HG02798 (cell line): ENCODE data around the gene RBFOX1.

Source experiments
- ATAC-seq: cut with Tn5 transposase; IDR thresholded peaks from one replicate; pipeline ENCODE4 v1.9.1; 2021; ENCODE audit warnings: mild to moderate bottlenecking; ENCODE audit not compliant: unreplicated experiment, poor library complexity

RBFOX1 gene

DNA sequence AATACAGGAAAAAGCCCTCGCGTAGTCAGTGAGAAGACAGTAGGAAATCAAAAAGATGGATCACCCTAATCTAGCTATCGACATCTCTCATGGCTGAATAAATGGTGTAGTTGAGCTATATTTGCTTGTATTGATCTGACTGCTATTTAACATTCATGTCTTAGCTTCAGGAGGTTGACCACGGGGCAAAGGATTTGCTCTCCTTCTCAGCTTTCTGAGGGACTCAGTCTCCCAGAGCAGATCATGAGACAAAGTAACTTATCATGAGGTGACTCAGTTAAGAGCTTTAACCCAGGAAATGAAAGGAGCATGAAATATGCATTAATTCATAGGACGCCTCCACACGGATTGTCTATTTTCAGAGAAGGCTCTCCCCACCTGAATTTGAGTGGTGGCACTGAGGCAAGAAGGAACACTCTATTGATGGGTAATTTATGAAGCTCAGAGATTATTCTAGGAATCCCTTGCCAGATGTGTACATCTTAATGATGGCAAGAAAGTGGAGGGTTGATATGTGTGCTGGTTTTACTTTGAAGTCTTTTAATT, 608 bp downstream of the RBFOX1 start:
- no peak for ATAC-seq

DNA sequence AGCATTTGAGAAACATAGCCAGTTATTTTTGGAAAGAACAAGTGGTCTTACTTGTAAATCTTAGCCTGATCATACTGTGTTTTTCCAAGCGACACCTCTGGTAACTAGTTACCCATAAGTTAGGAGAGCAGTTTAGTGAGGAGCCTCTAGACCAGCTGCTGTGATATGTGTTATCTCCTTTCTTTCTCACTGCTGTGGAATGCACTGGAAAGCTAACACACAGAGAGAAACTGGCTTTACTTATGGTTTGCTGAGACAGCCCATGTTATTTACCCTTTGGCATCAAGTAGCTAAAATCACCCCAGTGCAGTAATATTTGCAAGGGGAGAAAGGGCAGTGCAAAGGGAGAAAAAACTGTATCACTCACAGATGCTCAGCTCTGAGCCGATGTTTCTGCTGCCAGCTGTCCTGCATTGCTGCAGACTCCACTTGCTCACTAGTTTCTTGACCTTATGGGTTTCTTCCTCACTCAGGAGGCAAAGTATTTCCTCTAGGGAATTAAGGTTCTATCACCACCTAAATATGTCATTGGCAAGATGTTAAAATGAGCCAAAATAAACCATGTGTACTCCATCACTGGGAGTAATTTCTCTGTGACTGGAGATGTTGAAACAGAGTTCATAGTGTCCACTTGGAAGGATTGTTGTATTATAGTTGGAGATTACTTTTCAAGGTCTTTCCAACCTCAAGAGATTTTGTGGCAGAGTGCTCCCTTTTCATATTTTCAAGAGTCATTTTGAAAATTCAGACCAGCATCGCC, 2.3 kb downstream of the RBFOX1 start:
- ATAC-seq: no peak

DNA sequence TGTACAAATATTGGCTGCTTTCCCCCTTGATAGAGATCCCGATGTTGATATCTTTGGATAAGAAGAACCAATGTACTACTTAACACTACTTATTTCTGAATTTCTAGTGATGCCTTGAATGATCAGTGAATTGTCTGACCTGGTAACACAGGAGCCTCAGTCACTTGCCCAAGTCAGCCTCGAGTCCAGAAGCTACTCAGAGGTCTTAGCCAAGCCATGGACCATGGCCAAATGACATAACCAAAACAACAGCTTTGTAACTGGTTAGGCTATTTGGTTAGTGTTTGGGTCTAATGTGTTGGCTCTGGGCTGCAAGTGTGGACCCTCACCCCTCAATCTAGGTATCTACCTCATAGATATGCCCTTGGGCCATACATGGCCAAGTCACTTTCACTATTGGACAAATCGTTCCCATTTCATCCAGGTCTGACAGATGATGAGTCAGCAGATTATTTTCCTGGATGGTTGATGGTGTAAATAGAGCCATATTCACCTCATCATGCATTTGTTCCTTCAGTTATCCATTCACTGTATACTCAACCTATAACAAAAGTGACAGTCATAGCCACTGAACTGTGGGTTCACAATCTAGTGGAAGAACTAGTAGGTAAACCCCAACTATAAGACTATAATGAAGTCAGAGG, 3.5 kb downstream of the RBFOX1 start:
- ATAC-seq: no peak

DNA sequence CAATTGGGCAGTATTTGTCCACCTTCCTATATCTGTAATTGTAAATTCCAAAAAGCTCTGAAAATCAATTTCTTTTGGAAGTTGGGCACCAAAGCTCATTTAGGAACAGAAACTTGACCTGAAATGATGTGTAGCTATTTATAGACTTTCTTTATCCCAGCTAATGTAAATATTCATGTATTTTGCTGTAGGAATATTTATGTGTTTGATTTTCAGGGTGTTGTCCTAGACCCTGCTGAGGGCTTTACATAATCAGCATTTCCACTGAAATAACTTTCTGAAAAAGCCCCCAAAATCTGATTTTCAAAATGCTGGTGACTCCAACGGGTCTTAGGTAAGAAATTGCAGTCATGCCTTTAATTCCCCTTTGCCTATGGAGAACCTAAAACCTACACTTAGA, 4.1 kb downstream of the RBFOX1 start:
- ATAC-seq: no peak

DNA sequence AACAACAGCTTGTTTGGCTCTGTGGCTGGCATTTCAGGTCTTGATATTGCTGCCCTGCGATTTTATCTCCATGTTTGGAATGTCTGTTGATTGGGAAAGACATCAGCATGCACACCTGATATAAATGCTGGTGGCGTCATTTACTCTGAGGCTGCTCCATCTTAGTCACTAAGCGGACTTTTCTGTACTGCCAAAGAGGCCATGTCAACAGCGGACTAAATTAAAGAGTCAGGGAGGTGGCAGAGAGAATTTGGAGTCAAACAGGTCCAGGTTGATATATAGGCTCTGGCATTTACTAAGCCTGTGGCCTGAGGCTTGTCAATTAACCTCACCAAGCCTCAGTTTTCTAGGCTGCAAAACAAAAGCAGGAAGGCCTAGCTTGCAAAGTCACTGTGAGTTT, 6.2 kb downstream of the RBFOX1 start:
- no peak for ATAC-seq

DNA sequence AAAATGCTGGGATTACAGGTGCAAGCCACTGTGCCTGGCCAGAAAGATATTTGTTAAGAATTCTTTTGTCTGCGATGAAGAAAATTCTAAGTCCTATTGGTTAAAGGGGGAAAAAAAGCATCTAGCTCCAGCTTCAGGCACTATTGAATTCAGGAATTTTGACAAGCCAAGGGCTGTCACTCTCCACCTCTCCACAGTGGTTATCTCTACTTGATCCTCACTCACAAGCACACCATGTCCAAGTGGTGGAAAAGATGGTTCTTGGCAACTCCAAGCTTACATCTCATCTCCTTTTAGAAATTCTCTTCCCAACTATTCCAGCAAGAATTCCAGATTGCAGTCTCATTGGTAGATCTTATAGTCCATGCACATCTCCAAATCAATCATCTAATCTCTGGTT, 7.1 kb downstream of the RBFOX1 start:
- ATAC-seq: no peak

DNA sequence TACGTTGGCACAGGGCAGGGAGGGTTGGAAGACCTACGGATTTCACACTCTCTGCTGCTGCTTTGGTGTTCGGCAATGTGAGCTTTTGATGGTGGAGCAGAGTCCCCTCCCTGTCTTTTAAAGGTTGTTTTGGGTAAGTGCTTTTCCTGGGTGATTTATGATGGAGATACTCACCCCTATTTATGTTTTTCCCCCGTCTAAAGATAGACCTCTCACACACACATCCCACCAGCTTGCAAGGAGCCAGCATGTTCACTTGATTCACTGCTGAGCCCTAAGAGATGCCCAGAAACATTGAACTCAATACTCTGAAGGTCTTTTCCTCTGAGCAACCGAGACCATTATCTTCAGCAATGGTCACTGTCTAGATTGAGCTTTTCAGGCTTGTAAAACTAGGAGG, 8.3 kb downstream of the RBFOX1 start:
- no peak for ATAC-seq

DNA sequence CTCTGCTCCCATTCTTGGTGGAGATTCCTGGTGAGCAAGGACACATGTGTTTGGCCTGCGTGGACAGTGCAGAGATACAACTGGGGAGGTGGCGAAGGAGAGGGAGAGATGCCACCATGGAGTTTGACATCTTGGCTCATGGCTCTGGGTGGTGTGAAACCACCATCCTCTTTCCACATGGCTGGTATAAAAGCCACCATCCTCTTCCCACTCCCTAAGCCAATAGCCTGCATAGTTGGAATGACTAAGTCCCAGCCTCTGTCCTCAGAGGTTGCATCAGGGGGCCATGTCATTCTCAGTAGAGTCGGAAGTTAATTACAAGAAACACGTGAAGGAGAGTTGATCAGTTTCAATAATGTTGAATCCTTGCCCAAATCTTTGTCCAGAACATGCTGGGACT, 10.0 kb downstream of the RBFOX1 start:
- no peak for ATAC-seq

DNA sequence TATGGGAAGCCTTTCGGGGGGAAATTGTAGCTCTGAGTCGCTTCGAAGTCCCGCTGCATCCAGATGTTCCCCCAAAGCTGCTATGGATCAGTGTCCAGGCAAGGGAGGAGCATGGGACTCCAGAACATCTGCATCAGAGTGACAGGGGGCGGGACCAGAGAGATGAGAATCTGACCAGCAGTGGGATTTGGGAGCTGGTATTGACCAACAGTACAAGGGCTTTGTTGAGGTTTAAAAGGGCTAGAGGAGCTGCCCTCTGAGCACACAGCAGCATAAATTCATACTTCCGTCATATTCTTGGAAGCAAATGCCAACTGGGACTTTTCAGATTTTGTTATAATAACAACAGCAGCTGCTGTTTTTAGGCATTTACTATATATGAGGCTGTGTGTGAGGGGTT, 10.6 kb downstream of the RBFOX1 start:
- no peak for ATAC-seq

DNA sequence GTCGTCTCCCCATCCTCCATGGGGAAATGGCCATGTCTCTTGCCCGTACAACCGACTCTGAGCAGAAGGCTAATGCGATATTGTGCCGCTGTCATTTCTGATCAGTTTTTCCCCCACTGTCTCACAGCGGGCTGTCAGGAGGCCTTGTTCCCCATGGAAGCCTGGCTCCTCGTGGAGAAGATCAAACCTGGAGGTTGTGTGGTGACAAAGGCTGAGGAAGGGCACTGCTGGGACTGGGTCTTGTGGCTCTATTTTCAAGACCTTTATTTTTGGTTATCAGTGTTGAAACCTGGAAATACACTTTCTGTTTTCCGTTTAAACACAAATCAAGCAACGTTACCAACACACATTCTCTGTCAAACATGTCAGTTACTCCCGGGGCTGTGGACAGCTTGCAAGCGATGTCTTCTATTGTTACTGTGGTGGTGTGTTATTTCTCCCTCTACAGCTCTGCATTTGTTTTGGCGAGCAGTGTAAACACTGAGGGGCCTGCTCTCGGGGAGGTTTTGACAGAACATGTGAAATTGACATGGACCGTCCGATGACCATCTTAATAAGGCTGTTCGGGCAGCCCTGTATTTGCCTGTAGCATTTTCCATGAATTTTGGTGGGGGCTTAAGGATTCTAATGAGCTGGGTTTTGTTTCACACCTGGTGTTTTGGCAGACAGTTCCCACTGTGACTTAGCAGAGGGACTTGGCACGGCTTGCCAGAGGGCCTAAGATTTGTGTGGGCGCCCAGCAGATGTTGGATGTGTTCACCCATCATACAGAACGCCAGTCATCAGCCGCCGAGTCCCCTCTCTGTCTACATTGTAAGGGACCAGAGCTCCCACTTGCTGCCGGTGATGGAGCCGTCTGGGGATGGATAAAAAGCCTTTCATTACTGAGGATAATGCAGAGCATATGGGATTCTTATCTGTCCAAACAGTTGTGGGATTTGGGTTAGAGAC, 12.5 kb downstream of the RBFOX1 start:
- no peak for ATAC-seq

DNA sequence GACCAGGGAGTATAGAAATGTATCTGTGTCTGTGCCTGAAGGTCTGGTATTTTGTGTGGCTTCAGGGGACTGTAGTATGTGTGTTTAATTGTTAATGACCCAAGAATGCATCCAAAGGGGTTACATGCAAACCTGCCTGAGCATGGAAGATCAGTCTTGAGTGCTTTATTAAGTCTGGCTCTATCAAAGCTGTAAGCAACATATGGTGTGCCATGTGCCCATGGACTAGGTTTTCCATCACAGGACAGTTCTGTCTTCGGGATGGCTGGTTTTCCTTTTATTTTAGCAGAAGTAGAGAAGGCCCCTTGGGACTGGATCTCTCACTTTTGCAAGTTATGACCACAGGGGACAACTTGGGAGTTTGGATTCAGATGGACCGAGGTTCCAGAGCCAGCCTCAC, 18.2 kb downstream of the RBFOX1 start:
- no peak for ATAC-seq

DNA sequence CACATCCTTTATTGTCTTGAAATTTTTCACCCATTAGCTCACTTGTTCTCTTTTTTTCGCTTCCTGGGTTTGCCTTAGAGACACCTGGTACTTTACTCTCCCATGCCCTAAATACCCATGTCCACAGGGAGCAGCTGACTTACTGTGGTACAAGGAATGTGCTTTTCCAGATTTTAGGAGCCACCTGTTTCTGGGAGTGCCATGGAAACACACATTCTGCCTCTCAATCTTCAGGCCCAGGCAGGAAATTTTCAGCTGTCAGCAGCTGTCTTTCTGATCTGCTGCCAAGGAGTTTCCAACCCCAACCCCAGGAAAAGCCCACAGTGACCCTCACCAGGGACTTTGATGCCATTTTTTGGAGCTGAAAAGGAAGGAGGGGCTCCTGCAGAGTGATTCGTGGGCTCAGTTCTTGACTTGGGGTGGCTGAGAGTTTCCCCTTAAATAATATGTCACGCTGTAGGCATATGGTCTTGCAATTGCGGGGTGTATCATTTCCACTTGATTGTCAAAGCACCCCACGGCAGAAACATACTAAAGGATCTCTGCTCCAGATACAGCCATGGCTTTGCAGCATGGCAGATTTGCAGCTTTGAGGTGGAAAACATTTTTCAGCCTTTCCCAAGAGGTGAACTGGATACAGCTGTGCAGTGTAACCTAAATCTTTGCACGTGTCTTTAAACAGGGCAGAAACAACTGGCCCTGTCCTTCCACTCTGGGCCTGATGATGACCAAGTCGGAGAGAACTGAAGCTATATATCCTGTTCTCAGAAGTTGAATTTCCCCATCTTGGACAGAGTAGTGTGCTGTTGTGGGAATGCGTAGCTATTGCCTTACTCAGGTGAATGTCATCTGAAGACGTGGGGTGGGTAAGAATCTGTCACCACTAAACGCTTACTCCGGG, 19.2 kb downstream of the RBFOX1 start:
- no peak for ATAC-seq

DNA sequence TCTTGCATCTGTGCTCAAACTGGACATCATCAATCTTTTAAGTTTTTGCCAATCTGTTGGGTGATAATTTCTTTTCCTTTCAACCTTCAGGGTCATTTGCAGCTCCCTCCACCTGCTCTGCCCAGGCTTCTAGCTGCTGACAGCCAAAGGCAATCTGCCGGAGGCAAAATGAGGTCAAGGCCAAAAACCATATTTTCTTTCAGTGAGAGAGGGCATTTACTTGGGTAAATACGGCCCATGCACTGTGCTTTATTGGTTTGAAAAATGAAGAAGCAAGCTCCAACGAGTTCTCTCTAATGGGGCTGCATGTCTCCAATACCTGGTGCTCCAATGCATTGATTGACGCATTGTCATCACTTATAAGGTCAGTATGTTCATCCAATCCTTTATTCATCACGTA, 23.1 kb downstream of the RBFOX1 start:
- no peak for ATAC-seq

DNA sequence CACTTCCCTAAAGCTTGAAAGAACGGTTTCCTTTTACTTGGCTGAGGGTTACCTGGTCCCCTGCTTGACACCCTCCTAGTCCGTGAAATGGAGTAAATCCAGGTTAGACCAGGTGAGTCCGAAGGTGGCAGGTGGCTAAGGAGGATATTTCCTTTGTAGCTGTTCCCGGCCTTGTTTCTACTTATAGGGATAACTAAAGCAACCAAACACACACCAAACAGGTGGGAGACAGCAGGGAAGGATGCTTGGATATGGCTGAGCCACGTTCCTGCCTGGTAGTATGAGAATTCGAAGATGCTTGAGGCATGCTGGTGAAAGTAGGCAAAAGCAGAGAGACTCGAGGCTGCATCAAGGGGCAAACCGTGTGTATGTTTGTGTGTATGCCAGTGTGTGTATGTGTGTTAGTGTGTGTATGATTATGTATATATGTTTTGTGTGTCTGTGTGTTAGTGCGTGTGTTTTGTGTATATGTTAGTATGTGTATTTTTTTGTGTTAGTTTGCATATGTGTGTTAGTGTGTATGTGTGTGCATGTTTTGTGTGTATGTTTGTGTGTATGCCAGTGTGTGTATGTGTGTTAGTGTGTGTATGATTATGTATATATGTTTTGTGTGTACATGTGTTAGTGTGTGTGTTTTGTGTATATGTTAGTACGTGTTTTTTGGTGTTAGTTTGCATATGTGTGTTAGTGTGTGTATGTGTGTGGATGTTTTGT, 28.9 kb downstream of the RBFOX1 start:
- ATAC-seq: no peak

DNA sequence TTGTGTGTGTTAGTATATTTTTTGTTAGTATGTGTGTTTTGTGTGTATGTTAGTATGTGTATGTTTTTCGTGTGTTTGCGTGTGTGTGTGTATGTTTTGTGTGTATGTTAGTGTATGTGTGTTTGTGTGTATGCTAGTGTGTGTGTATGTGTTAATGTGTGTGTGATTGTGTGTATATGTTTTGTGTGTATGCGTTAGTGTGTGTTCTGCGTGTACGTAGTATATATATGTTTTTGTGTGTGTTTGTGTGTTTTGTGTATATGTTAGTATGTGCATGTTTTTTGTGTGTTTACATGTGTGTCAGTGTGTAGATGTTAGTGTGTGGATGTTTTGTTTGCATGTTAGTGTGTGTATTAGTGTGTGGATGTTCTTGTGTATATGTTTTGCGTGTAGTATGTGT, 29.6 kb downstream of the RBFOX1 start:
- ATAC-seq: no peak

DNA sequence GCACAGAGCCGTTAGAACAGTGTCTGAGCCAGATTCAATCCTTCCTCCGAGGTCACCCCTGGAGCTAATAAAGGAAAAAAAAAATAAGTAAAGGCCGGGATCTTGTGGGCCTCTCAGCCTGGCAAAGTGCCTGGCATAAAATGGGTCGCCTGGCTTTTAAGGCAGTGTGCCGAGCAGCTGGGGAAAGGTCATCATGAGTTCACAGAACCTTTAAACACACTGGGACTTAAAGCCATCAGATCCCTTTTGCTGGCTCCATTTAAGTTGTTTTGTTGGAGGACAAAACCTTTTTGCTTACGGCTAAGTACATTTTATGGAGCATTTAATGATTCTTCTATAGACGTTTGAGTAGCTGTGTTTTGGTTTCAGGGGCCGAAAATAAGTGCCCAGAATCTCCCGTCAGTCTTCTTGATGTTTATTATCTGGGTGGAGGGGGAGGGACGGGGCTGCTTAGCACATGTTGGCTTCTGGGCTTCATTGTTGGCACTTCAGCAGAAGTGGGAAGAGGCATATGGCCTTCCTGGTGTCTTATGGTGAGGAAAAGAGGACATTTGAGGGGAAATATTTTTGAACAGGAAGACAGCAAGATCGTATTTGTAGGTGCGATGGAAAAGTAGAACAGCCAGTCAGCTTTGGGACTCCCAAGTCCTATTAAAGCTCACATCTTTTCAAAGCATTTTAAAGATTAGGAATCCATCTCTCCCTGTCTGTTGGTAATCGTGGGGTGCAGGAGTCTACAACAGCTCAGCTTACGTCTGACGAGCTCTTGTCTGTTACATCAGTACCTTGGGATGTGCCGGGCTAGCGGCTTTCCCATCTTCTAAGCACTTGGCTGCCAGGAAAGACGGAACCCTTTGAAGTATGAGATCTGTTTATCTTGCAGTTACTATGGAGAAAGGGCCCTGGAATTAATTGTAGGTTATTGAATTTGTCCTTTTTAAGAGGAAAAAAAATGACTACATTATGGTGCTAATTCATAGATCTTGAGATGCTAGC, 31.1 kb downstream of the RBFOX1 start:
- ATAC-seq: no peak

DNA sequence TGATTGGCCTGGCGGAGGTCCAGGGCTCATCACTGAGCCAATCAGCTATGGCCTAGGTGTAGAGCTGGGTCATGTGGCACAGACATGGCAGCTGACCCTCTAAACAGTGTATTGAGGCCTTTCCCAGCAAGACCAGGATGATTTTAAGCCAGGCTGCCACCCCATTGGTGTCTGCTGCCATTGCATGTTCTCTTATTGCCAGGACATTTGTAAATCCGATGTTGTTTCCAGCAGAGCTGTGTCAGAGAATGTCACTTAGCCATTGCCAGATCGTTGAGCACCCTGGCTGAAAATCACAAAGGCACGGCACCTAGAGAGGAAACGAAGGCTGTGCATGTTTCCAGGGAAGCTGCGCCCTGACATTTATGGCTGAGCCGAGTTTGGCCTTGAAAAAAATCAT, 33.4 kb downstream of the RBFOX1 start:
- no peak for ATAC-seq
